Measurements from ENCODE around the gene NUP93.

Gene NUP93

DNA sequence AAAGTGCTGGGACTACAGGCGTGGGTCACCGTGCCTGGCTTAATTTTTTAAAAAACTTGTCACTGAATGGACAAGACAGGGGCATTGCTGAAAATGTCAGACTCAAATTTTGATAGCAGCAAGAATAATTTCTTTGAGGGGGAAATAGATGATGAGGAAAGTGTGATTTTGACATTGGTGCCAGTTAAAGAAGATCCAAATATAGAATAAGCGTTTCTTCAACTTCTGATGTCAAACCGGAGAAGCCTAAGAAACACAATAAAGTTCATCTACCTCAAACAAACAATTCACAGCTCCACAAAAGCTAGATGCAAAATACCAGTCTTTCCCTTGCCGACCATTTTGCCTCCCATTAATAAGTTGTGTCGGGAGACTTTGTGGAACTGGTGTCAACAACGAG is 43.2 kb upstream of the NUP93 start:
- TF ChIP-seq, protein P1, sequence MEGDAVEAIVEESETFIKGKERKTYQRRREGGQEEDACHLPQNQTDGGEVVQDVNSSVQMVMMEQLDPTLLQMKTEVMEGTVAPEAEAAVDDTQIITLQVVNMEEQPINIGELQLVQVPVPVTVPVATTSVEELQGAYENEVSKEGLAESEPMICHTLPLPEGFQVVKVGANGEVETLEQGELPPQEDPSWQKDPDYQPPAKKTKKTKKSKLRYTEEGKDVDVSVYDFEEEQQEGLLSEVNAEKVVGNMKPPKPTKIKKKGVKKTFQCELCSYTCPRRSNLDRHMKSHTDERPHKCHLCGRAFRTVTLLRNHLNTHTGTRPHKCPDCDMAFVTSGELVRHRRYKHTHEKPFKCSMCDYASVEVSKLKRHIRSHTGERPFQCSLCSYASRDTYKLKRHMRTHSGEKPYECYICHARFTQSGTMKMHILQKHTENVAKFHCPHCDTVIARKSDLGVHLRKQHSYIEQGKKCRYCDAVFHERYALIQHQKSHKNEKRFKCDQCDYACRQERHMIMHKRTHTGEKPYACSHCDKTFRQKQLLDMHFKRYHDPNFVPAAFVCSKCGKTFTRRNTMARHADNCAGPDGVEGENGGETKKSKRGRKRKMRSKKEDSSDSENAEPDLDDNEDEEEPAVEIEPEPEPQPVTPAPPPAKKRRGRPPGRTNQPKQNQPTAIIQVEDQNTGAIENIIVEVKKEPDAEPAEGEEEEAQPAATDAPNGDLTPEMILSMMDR (IDR thresholded peaks at IDR 0.05; ENCODE audit: low read depth, low read length), result no peak
- no peak for DNase-seq (ENCODE audit: extremely low read depth, low read depth)

DNA sequence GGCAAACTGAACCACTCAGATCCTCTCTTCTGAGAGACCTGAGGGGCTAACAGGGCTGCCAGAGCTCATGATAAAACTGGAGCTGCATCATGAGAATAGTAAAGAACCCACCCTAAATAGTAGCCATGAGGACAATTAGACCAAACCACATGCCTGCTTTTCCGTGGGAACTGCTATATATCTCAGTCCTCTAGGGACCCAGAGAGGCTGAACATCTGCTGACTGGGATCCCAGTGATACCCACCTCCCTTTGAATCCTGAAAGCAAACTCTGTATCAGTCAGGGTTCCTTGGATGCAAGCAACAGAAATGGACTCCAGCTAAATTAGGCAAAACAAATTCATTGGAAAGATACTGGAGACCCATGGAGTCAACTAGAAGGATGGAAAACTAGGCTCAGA is 41.2 kb upstream of the NUP93 start:
- no peak for DNase-seq (ENCODE audit: extremely low read depth, low read depth)
- TF ChIP-seq, protein P1 (IDR thresholded peaks at IDR 0.05; ENCODE audit: low read depth, low read length), result no peak

DNA sequence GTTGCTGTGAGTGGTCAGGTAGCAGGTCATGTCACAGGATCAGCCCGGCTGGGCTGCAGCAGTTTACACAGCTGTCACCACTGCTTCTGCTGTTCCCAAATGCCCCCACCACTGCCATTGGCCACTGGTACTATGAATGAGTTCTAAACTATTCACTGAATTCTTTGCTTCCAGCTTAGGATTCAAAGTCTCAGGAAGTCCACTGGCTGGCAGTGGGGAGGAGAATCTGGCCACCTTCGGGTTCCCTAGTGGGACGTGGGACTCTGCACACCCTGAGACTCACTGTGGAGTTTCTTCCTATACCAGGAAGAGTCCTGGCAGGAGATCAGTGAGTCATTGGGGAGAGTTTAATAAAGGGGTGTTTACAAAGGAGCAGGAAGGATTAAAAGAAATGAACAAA is 40.8 kb upstream of the NUP93 start:
- DNase-seq (ENCODE audit: extremely low read depth, low read depth), result no peak

DNA sequence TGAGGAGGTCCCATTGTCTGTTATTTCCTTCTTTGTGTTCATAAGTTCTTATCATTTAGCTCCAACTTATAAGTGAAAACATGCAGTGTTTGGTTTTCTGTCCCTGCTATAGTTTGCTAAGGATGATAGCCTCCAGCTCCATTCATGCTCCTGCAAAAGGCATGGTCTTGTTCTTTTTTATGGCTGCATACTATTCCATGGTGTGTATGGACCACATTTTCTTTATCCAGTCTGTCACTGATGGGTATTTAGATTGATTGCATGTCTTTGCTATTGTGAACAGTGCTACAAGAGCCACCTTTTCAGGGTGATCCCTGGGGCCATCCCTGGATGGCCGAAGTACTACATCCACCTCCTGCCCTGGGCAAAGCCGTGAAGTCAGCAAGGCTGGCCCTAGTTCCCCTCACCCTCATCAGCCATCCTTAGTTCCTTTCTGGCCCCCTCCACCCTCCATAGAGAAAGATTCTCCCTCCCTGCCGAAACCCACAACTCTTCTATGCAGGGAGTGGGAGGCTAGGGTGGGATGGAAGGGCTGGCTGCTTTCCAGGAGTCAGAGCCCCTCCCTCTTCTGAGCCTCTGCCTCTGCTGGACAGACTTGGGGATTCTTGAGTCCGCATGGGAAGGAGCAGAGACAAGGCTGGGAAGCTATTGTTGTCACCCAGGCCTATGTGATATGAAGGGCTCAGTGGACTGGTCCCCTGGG is 39.4 kb upstream of the NUP93 start:
- TF ChIP-seq, protein P1 (IDR thresholded peaks at IDR 0.05; ENCODE audit: low read depth, low read length), result no peak
- DNase-seq (ENCODE audit: extremely low read depth, low read depth), result no peak

More for the DNA sequence above, 40.8 kb upstream of the NUP93 start:
- TF ChIP-seq, protein P1 (IDR thresholded peaks at IDR 0.05; ENCODE audit: low read depth, low read length), result no peak

DNA sequence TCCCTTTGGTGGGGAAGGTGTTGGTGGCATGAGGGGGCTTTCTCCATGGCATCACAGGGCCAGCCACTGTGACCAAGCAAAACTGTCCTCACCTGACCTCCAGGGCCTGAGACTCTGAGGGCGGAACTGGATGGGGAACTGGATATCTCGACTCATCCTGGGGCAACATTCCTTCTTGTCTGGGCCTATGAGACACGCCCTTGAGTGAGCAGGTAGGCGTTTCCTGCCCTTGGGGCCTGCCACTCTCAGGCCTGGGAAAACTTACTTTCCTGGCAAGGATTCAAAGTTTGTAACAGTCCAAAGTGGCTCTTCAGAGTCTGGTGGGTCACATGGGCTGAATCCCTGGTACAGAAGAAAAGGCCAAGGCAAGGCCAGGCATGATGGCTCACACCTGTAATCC is 38.0 kb upstream of the NUP93 start:
- no peak for DNase-seq (ENCODE audit: extremely low read depth, low read depth)
- TF ChIP-seq, protein P1 (IDR thresholded peaks at IDR 0.05; ENCODE audit: low read depth, low read length), result no peak

DNA sequence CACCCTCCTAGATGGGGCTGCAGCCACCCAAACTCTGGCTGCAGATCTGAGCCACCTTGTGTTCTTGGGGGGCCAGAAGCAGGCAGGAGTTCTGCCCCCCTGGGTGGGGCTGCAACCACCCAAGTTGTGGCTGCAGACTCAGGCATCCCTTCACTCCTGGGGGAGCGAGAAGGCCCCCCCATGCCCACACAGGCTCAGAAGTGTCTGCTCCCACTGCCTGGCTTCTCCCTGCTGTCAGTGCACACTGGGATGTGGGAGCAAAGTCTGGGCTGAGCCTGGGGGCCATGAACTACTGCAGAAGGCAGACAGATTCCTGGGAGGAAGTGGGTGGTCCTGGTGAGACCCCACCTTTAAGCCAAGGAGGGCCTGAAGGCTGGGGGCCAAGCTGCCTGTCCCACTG is 34.7 kb upstream of the NUP93 start:
- TF ChIP-seq, protein P1 (IDR thresholded peaks at IDR 0.05; ENCODE audit: low read depth, low read length), result no peak
- no peak for DNase-seq (ENCODE audit: extremely low read depth, low read depth)

DNA sequence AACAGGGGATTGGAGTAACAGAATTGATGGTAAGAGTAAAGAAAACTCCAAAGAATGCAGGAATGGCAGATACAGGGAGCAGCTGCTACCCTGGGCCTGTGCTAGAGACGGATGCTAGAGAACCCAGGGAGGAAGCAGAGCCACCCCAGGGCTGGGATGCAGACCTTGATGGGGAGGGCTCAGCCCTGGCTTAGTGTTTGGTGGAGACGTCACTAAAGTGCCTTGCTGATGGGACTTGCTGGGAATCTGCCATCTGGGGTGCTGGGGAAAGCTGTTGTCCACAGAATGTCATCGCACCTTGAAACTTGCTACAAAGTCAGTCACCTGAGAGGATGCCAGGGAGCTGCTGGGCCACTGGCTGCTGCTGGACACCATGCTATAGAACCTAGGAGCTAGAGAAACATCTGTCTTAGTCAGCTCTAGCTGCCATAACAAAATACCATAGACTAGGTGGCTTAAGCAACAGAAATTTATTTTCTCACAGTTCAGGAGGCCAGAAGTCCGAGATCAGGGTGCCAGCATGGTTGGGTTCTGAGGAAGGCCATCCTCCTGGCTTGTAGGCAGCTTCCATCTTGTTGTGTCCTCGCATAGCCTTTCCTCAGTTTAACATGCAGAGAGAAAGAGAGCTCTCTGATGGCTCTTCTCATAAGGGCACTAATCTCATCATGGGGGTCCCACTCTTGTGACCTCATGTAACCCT is 32.3 kb upstream of the NUP93 start:
- TF ChIP-seq, protein P1 (IDR thresholded peaks at IDR 0.05; ENCODE audit: low read depth, low read length), result no peak
- DNase-seq (ENCODE audit: extremely low read depth, low read depth), result no peak

Measured in AG09319 (cell line).